Neural crest cell (in vitro differentiated cells): ENCODE data around the gene PGC. TPM values are rescaled to one million over a fixed set of nuclear protein-coding genes. Genes with fewer than 3 reads are reported as not detected.
A peak's percentile ranks its signal among the peaks of the same experiment; 100 is the strongest.

Source experiments
- DNase-seq: peaks from one replicate; pipeline ENCODE4 v3.0.0; 2021; ENCODE audit warnings: low read depth, mixed read lengths, low spot score
- H3K27ac Mint-ChIP-seq: one replicate; pipeline ENCODE4 v1.8.0; 2021; ENCODE audit warnings: mild to moderate bottlenecking, mixed read lengths; ENCODE audit not compliant: unreplicated experiment
- H3K27me3 Mint-ChIP-seq: 2 replicates; pipeline ENCODE4 v1.8.0; 2021; ENCODE audit warnings: low read depth, mild to moderate bottlenecking, mixed read lengths
- H3K36me3 Mint-ChIP-seq: 2 replicates; pipeline ENCODE4 v1.8.0; 2021; ENCODE audit warnings: low read depth, mild to moderate bottlenecking, mixed read lengths
- H3K4me1 Mint-ChIP-seq: 2 replicates; pipeline ENCODE4 v1.8.0; 2021; ENCODE audit warnings: mixed read lengths
- H3K4me3 Mint-ChIP-seq: one replicate; pipeline ENCODE4 v1.8.0; 2021; ENCODE audit warnings: mild to moderate bottlenecking, mixed read lengths
- H3K9me3 Mint-ChIP-seq: 2 replicates; pipeline ENCODE4 v1.8.0; 2021; ENCODE audit warnings: mixed read lengths
- CTCF ChIP-seq: fragments of 200-600 bp; sonication (generic); conservative IDR thresholded peaks from 2 replicates; pipeline ENCODE4 v1.5.0; 2021; ENCODE audit warnings: antibody characterized with exemption, mild to moderate bottlenecking
- total RNA-seq: library from RNA; stranded (reverse); gene quantifications from 2 replicates; pipeline ENCODE4 v1.2.1, GENCODE V29; 2021

Gene PGC
- total RNA-seq, 1 donor from 2014 or later, result not detected

DNA sequence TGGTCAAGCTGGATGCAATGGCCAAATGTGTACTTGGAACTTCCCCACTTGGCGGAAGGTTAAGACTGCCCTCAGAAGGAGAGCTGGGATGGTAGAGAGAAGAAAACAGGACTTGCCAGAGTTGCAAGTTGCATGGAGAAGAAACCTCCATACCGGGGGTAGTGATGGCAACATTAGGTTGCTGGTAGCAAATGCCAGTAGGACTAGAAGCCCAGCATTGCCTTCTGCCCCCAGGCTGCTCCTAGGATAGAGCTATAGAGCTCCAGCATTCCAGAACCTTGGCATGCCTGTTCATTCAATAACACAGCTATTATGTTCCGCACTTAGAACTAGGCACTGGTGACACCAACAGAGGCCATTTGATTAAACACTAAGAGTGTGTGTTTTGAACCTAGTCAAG, 38.3 kb downstream of the PGC start:
- H3K9me3 Mint-ChIP-seq, result no peaks in the 10 kb centered on the region
- DNase-seq, result no peak
- H3K36me3 Mint-ChIP-seq, result no peaks in the 10 kb centered on the region
- H3K4me3 Mint-ChIP-seq, result no peak overlapping the region
- H3K4me1 Mint-ChIP-seq, result no peaks in the 10 kb centered on the region
- TF ChIP-seq CTCF, result no peak
- no peak overlapping the region for H3K27ac Mint-ChIP-seq
- H3K27me3 Mint-ChIP-seq, result peaks cover 6% of the 10 kb centered on the region

- no peak overlapping the region for H3K4me3 Mint-ChIP-seq
- no peak for DNase-seq
- H3K27ac Mint-ChIP-seq, result no peak overlapping the region
- H3K36me3 Mint-ChIP-seq, result no peaks in the 10 kb centered on the region
- no peak for TF ChIP-seq CTCF
- H3K27me3 Mint-ChIP-seq, result peaks cover 6% of the 10 kb centered on the region
- H3K9me3 Mint-ChIP-seq, result no peaks in the 10 kb centered on the region
- H3K4me1 Mint-ChIP-seq, result no peaks in the 10 kb centered on the region
Measured at GRCh38 chr6:41707565-41708200, 39.5 kb downstream of the PGC start.

DNA sequence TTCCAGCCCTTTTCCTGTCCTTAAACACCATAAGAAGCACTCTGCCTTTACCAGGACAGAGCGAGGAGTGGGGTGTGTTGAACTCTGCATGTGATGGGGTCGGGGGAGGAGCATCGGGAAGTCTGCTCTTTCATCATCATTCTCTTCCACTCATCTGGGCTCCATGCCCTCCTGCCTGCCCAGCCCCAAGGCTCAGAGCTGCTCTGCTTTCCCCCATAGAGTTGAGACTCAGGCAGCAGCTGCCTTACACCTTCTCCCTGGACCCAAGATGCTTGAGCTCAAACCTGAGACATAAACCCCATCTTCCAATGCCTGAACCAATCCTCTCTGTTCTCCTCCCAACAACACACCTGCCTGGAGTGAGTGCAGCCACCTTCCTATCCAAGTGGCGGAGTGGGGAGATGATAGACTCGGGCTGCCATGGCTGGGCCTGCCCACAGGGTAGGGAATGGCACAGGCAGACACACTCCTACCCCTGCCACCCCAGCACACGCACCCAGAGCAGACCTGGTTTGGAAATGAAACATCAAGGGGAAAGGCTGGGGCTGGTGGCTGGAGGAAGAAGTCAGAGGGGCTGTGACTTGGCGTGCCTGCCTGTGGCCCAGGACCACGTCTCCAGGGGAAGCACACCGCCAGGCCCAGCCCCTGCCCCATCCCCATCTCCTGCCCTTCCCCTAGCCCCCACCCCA, 40.2 kb downstream of the PGC start:
- H3K4me3 Mint-ChIP-seq, result no peak overlapping the region
- H3K27me3 Mint-ChIP-seq, result peaks cover 6% of the 10 kb centered on the region
- no peak for DNase-seq
- H3K9me3 Mint-ChIP-seq, result no peaks in the 10 kb centered on the region
- no peak overlapping the region for H3K27ac Mint-ChIP-seq
- no peak for TF ChIP-seq CTCF
- no peaks in the 10 kb centered on the region for H3K36me3 Mint-ChIP-seq
- H3K4me1 Mint-ChIP-seq, result no peaks in the 10 kb centered on the region

- DNase-seq, result peak; percentile 22
- Mint-ChIP-seq H3K36me3 (no peaks in the 10 kb centered on the region), H3K4me3 (no peak overlapping the region)
Measured at GRCh38 chr6:41705996-41706835, 41.0 kb downstream of the PGC start.

More at GRCh38 chr6:41705996-41706835, 41.0 kb downstream of the PGC start:
- H3K27me3 Mint-ChIP-seq, result peaks cover 6% of the 10 kb centered on the region
- peaks cover 3% of the 10 kb centered on the region for H3K4me1 Mint-ChIP-seq
- no peaks in the 10 kb centered on the region for H3K9me3 Mint-ChIP-seq
- H3K27ac Mint-ChIP-seq, result no peak overlapping the region
- peak; percentile 58 for TF ChIP-seq CTCF
